Activated CD4-positive, alpha-beta T cell treated with anti-CD3 and anti-CD28 coated beads for 4 hours (primary cell): ENCODE data around the gene ING4.

Experiments used
- DNase-seq, 2 donors: peaks; one replicate each; pipeline ENCODE4 v3.0.0-alpha.2; 2020

ING4 gene

DNA sequence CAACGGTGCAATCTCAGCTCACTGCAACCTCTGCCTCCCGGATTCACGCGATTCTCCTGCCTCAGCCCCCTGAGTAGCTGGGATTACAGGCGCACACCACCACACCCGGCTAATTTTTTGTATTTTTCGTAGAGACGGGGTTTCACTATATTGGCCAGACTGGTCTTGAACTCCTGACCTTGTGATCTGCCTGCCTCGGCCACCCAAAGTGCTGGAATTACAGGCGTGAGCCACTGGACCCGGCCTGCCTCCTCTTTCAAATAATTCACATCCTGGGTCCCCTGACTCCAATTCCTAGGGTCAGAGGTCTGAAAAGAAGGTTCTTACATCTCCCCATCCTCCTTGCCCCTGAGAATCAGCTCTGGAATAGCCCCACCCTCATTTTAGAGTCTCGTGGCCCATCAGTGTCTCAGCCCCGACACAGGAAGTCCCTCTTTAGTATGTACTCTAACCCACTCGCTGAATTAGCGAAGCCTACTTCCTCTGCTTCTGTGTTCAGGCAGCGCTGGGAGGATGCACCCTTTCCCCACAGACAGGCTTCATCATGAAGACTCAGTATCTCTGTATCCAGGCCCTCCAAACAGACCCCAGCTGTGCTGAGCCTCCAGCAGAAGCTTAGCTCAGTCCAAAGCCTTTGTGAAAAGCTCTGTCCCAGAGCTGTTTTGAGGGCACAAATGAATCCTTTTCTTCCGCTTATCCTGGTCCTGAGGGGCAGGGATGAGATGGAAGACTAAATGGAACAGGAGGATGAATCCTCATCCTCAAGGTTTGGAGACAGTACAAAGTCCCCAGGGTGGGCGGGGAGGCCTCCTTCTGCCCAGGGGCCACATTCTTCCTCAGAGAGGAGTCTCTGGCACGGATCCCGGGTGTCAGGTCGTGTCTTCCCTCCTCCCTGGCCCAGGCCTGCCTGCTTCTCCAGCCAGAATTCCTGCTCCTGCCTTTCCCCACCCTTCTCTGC lies 30.6 kb downstream of the ING4 start:
- DNase-seq, result peak; percentile 41 to 49

DNA sequence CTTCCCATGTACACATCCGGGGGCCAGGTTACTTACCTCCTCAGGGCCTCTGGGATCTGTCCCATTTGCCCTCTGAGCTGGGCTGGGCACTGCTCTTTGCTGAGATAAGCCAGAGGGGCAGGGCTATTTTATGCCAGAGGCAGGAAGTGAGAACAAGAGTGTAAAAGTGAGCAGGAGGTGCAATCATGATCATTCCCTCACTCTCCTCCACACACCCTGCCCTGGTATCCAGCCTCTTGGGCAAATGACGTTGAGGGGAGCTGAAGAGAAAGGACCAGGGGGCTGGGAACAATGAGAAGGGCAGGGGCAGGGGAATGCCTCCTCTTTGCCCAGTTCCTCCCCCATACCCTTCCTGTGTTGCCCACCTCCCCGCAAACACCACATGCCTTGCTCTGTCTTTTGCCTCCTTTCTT lies 31.4 kb downstream of the ING4 start:
- DNase-seq, result no peak

DNA sequence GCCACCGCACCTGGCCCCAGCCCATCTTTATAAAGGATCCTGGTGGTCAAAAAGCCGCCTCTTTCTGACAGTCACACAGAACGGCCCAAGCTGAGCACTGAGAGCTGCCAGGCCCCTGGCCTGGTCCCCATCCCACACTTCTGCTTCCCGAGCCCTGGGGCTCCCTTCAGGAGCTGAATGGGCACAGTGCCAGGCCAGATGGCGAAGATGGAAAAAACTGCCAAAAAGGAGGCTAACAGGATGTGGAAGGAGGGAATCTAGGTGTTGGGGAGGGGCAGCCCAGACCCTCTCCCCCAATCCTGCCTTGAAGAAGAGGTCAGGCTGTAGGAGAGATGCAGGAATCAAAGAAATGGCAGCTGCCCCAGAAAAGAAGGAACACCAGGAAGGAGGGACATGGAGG lies 32.2 kb downstream of the ING4 start:
- no peak for DNase-seq

DNA sequence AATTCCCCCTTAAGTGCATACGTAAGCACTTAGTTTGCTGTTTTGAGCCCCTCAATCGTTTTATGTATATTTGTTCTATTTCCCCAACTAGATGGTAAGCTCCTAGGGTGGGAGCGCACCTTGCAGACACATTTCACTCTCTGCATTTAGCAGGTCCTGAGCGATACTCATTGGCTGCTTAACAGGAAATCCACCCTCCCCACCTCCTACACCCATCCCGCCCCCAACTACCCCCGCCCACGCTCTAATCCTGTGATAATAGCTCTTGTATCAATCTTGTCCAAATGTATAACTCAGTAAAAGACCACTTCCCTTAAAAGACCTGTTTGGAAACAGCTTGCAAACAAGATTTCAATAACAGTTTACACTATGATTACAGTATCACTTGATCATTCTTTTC lies 35.3 kb downstream of the ING4 start:
- peak; percentile 65 to 70 for DNase-seq

DNA sequence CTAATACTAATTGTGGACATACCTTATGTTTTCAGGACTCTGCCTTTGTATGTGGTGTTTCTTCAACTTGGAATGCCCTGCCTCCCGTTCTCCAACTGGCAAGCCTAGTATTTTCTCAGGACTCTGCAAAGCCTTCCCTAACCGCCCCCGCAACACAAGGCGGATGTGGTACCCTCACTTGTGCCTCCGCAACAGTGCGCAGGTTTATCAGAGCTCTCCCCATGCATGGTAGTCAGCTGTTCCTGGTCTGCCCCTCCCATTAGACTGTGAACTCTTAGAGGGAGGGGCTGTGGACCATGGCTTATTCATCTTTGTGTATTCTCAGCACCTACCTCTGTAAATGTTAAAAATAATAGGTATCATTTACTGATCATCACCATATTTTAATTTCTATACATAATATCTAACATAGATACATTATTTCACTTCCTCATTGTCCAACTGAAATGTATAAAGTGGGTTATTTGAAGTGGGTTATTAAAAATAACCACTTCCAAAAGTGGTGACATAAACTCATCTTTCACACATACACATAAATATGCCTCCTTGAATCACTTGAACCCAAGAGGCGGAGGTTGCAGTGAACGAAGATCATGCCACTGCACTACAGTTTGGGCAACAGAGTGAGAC lies 36.1 kb downstream of the ING4 start:
- no peak for DNase-seq

DNA sequence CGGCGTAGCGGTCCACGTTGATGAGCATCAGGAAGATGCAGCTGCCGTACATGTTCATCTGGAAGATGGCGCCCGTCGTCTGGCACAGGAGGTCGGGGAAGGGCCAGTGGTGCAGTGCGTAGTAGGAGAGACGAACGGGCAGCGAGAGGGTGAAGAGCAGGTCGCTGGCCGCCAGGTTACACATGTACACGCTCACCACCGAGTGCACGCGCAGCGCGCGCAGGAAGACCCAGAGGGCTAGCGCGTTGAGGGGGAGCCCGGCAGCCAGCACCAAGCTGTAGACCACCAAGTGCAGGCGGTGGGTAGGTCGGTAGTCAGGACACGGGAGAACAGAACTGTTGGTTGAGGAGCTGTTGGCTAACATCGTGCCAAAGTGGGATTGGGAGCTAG lies 42.0 kb downstream of the ING4 start:
- no peak for DNase-seq

DNA sequence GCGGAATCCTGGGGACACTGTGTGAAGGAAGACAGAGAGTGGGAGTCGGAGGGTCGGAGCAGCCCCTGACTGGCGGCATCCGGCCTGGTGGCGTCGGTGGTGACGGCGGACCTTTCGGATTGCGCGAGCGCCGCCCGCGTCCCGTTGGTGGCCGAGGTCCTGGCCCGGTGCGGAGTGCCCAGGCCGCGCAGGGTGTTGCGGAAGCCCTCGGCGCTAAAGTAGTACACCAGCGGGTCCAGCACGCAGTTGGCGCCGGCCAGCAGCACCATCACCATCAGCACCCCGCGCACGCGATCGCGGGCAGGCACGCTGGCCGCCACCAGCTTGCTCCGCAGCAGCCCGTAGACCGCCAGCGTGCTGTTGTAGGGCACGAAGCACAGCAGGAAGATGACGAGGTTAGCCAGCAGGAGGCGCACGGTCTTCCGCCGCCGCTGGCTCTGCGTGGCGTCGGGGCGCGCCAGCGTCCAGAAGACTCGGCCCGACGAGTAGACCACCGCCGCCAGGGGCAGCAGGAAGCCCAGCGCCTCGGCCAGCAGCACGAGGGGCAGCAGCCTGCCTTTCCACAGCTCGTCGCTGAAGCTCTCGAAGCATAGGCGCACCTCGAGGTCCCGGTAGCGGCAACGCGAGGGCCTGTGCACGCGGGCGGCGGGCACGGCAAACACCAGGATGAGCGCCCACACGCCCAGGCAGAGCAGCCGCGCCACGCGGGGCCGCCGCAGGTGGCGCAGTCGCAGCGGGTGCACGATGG lies 42.6 kb downstream of the ING4 start:
- peak; percentile 46 to 54 for DNase-seq

DNA sequence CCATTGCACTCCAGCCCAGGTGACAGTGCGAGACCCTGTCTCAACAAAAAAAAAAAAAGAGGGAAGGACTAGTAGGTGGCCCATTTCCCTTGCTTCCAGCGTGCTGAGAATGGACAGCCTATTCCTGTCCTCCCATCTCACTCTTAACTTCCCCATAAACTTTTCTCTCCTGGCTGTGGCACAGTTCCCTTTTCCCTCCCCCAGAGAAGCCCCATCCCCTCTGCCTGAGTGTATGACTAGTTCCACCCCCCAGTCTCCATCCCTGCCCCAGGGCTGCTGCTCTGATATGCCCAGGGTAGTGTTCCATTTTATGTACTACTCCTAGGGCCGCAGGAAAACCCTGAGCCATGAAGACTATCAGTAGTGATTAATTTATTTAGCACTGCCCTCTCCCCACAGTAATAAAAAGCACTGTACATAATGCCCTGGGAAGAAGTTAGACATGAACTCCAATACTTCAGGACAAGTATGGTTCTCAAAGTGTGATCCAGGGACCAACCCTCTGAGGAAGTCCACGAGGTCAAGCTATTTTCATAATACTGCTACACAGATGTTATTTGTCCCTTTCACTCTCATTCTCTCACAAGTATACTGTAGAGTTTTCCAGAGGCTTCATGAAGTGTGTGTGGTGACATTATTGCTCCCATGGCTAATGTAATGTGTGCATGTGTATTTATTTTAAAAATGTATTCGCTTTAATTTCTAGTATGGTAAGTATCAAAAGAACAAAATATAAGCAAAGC lies 44.3 kb downstream of the ING4 start:
- DNase-seq, result no peak

DNA sequence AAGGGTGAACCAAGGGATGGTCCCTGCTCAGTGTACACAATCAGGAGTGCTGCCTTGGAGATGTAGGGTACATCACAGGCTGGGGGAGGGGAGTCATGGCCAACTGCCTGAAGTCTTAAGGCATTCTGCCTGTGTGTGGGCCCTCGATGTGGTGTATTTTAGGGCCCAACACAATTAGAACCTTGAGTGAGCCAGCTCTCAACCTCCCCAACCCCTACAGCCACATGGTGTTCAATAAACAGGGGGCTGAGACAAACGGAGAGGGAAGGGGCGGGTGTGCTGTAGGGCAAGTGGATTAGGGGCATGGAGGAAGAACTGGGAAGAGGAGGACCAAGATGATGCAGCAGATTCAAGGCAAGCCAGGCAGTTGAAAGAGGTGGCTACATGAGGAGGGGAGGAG lies 47.1 kb downstream of the ING4 start:
- no peak for DNase-seq

DNA sequence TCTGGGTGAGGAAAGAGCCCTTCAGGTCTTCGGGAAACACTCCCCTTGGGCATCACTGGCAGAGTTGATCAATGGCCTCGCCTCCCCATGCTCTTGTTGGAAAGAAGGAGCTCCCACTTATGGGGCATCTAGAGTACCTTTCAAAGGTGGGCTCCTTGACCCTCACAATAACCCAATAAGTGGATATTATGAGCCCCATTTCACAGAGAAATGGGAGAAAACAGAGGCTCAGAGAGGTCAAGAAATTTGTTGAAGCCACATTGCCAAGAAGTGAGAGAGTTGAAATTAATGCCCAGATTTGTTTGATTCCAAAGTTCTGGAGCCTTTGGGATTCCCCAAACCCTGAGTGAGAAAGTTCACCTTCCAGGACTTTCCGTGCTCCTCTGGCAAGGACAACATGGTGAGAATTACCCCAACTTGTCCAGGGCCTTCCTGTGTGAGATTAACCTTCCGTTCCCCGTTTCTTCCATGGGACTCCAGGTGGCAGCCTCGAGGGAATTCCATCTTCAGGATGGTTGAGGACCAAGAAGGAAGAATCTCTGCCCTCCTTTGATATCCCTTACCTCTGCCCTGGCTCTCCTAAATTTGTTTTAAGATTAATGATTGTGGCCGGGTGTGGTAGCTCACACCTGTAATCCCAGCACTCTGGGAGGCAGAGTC lies 48.3 kb downstream of the ING4 start:
- DNase-seq, result no peak

DNA sequence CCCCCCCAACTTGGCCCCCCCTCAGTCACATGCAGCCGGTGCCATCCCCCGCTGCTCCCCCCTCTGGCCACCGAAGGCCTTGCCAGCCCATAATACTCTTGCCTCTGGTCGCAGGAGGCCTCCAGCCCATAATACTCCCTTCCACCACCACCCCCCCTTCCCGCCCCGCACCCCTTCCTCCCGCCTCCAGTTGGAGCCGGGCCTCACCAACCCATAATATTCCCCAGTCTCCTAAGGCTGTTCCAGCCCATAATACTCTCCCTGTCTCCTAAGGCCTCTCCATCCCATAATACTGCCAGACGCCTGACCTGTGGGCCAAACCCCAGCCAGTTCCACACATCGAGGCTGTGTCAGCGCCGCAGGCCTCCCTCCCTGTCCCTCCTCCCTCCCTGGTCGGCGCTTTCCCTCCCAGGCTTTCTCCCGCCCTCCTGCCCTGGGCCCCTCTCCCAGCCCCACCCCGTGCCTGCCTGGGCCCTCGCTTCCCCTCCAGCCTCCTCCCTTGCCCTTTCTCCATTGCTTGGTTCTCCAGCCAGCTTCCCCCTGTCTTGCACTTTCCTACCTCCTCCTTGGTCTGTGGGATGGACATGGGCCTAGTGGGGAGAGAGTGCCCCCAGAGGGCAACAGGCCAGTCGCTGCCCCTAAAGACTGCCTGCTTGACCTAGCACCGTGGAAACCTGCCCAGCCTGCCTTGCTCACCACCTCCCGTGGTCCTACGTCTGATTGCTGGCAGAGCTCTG lies 49.0 kb downstream of the ING4 start:
- DNase-seq, result peak in 1 of 2 donors; percentile 27

DNA sequence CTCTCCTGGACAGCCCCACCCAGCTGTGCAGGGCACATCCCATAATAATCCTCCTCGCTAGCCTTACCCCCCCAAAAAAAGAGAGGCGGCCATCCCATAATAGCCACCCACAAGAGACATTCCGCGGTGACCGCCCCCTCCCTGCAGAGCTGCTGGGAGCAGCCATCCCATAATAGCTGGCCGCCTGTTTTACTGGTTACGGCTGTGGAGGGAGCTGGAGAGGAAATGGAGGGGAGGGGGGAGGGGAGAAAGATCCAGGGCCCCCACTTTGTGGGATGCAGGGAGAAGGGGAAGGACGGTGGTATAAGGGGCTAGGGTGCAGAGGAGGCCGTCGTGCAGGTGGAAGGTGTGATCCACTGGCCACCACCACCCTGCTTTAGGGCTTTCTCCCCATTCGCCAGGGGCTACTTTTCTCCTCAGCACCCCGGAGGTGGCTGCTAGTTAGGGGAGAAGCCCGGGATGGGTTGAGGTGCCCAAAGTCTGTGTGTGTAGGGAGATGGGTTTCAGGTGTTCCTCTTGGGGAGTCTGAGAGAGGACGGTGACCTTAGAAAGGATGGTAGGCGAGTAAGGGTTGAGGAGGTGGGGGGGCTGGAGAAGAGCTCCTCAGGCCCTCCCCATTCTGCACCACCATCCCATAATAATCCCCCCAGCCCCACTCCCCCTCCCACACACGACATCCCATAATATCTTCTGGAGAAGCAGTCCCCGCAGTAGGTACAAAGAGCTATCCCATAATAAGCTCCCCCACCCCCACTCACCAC lies 49.7 kb downstream of the ING4 start:
- no peak for DNase-seq

DNA sequence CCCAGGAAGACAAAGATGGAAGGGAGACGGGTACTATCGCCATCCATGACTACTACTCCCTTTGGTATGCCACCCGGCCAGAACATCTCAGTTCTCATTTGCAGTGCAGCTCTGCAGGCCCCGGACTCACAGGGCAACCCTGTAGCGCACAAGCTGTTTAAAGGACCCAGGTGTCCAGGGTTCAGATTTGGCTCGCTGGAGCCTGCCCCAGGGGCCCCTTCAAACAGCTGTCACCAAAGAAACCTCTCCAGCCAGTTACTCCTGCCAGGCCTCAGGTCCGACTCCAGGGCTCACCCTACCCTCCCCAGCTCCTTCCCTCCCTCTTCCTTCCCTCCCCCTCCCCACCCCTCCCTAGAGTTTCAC lies 50.3 kb downstream of the ING4 start:
- DNase-seq, result no peak

DNA sequence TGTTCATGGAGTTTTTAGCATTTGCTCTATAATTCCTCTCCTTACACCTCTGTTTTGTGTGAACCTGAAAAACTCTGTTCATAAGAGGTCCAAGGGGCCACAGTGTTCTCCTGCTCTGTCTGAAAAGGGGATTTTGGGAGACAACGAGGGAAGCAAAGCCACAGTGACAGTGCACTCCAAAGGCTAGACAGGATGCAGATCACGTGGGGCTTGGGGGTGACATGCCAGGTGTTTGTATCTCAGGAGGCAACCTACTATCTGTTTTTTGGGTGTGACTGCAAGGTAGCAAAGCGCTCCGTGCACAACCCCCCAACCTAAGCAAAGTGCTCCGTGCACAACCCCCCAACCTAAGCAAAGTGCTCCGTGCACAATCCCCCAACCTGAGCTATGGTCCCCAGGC lies 50.7 kb downstream of the ING4 start:
- DNase-seq, result no peak

DNA sequence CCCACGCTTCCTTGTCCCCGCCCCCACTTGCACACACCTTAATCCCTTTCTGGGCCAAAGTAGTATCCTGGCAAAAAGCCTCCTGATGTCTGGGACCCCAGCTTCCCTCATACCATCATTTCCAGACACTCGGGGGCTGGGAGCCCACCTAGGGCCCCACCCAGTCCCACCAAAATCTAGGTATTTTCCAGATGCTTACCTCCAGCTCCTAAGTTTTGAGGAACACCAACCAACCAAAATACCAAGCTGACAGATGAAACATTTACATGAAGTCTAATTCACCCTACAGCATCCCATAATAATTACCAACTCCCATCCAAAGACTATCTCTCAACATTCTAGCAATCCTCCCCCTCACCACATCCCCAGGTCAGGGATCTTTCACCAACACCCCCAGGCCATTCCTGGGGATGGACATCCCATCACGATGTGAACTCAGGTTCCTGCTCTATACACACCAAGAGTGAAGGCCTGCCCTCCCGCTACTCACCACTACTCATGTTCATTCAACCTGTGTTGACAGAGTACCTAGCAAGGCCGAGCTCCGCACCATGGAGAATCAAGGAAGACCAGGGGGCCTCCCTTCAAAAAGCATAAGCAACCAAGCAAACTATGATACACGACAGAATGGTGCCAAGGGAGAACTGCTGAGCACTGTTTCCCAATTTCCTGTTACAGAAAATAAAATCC lies 54.2 kb downstream of the ING4 start:
- peak in 1 of 2 donors; percentile 22 for DNase-seq

DNA sequence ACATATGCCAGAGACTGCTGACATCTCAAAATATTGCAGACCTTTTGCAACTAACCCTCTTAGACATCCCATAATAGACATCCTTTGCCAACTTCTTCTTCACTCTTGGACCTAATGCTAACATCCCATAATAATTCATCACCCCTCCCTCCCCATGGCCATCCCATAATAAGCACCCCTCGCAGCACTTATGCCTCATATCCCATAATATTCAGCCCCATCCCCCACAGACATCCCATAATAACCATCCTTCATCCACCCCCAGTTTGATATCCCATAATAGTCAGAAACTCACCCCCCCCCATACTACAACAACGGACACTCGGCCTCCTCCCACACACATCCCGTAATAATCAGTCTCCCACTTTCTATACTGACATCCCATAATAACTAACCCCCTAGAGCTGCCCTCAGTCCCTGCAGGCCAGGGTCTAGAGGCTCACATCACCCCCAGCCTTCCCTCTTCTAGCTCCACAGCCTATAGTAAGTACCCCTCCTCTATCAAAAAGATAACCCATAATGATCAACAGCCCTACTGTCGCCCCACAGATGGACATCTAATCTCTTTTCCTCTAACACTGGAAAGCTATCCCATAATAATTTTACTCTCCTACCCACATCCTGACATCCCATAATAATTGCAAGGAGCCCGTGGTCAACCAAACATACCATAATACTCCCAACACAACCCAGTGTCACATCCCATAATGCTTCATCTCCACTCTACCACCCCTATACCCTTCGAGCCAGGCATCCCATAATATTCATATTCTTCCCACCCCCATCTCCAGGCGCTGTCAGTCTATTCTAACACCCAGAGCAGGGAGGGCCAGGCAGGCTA lies 54.9 kb downstream of the ING4 start:
- DNase-seq, result peak; percentile 61 to 64

DNA sequence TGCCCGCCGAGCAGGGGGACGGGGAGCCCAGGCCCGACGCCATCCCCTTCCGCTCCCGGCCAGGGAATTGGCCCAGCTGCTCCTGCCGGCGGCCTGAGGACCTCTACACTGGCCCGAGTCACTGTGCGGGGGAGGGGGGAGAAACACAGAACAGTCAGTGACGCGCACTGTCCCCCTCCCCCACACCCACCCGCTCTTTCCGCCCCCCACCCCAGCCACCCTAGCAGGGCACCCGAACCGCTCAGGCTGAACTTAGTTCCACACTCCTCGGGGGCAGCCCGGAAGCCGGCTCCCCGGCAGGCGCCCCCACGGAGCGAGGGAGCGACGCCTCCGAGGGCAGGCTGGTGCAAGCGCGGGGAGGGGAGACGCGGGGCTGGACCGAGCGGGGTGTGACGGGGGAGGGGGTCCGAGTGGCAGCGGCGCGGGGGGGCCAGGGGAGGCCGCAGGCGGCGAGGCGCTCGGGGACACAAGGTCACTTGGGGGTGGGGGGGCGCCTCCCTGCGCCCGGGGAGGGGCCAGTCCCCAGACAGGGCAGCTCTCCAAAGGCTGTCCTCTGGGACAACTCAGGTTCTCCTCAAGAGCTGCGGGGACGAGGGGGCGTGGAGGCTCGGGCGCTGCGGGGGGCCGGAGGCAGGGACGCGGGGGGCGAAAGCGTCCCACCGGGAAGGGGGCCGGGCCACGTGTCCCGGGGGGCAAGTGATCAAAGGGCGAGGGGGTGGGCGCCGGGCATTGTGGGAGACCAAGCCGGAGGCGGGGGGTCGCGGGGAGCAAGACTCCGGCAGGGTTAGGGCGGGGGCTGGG lies 56.4 kb downstream of the ING4 start:
- DNase-seq, result peak; percentile 78 to 85
